ENCODE data around the gene DOP1A. TPM values are rescaled to one million over a fixed set of nuclear protein-coding genes. Genes with fewer than 3 reads are reported as not detected.
A peak's percentile ranks its signal among the peaks of the same experiment; 100 is the strongest.

The DOP1A gene
- total RNA-seq, 1 experiment from 2014 or later = 24.4 TPM

DNA sequence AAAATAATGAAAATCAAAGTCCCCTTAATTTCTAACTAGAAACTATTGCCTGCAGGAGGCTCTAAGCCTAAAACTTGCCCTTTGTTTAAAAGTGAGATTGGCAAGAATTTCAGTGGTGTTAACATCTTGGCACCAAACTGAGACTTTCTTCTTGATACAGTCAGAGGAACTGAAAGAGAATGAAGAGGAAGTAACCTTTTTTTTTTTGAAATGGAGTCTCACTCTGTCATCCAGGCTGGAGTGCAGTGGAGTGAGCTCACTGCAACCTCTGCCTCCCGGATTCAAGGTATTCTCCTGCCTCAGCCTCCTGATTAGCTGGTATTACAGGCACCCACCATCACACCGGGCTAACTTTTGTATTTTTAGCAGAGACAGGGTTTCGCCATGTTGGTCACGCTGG, 3.6 kb downstream of the DOP1A start:
- H3K4me1 Mint-ChIP-seq (ENCODE audit: low read depth, unreplicated experiment) = peaks cover 20% of the 10 kb centered on the region
- H3K27ac Mint-ChIP-seq (ENCODE audit: unreplicated experiment) = peak overlapping the region; percentile 83
- intact Hi-C loops (cut with micrococcal nuclease; ENCODE audit: unreplicated experiment) = loop anchor here (5.0 kb wide), 1 partner anchor 121 kb away; the partner anchor contains the start of genes PGM3 and RWDD2A
- TF ChIP-seq, protein P1, sequence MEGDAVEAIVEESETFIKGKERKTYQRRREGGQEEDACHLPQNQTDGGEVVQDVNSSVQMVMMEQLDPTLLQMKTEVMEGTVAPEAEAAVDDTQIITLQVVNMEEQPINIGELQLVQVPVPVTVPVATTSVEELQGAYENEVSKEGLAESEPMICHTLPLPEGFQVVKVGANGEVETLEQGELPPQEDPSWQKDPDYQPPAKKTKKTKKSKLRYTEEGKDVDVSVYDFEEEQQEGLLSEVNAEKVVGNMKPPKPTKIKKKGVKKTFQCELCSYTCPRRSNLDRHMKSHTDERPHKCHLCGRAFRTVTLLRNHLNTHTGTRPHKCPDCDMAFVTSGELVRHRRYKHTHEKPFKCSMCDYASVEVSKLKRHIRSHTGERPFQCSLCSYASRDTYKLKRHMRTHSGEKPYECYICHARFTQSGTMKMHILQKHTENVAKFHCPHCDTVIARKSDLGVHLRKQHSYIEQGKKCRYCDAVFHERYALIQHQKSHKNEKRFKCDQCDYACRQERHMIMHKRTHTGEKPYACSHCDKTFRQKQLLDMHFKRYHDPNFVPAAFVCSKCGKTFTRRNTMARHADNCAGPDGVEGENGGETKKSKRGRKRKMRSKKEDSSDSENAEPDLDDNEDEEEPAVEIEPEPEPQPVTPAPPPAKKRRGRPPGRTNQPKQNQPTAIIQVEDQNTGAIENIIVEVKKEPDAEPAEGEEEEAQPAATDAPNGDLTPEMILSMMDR (IDR thresholded peaks at IDR 0.05; ENCODE audit: unreplicated experiment) = no peak
- CTCF ChIA-PET = interaction anchor here (0.6 to 2.0 kb wide), 3 partner anchors 108 to 445 kb away, joined by 3 to 4 read pairs (median 4); no protein-coding TSS in a partner anchor
- peaks cover 16% of the 10 kb centered on the region for H3K36me3 Mint-ChIP-seq (ENCODE audit: insufficient read depth, unreplicated experiment)
- H3K4me3 Mint-ChIP-seq (ENCODE audit: low read depth, unreplicated experiment) = peak overlapping the region; percentile 52
- peaks cover 3% of the 10 kb centered on the region for H3K9me3 Mint-ChIP-seq (ENCODE audit: low read depth, unreplicated experiment)
- DNase-seq = no peak
- no peaks in the 10 kb centered on the region for H3K27me3 Mint-ChIP-seq (ENCODE audit: unreplicated experiment)
- BruUV-seq (replicated peaks) = no TSS peak

GRCh38 chr6:83071707-83072106, 4.2 kb downstream of the DOP1A start:
- CTCF ChIA-PET = interaction anchor here (2.0 kb wide), 1 partner anchor 143 kb away, joined by 4 read pairs; no protein-coding TSS in a partner anchor
- DNase-seq = no peak
- no TSS peak for BruUV-seq (replicated peaks)
- H3K4me1 Mint-ChIP-seq (ENCODE audit: low read depth, unreplicated experiment) = peaks cover 17% of the 10 kb centered on the region
- H3K27me3 Mint-ChIP-seq (ENCODE audit: unreplicated experiment) = no peaks in the 10 kb centered on the region
- peak overlapping the region; percentile 83 for H3K27ac Mint-ChIP-seq (ENCODE audit: unreplicated experiment)
- intact Hi-C loops (cut with micrococcal nuclease; ENCODE audit: unreplicated experiment) = loop anchor here (5.0 kb wide), 1 partner anchor 121 kb away; the partner anchor contains the start of genes PGM3 and RWDD2A
- H3K4me3 Mint-ChIP-seq (ENCODE audit: low read depth, unreplicated experiment) = peak overlapping the region; percentile 52
- H3K36me3 Mint-ChIP-seq (ENCODE audit: insufficient read depth, unreplicated experiment) = peaks cover 16% of the 10 kb centered on the region
- H3K9me3 Mint-ChIP-seq (ENCODE audit: low read depth, unreplicated experiment) = peaks cover 3% of the 10 kb centered on the region
- TF ChIP-seq, protein P1 (IDR thresholded peaks at IDR 0.05; ENCODE audit: unreplicated experiment) = no peak

GRCh38 chr6:83072726-83073125, 5.3 kb downstream of the DOP1A start:
- H3K27ac Mint-ChIP-seq (ENCODE audit: unreplicated experiment) = no peak overlapping the region
- no peak overlapping the region for H3K4me3 Mint-ChIP-seq (ENCODE audit: low read depth, unreplicated experiment)
- intact Hi-C loops (cut with micrococcal nuclease; ENCODE audit: unreplicated experiment) = loop anchor here (5.0 kb wide), 1 partner anchor 120 kb away; the partner anchor contains the start of genes PGM3 and RWDD2A
- TF ChIP-seq, protein P1 (IDR thresholded peaks at IDR 0.05; ENCODE audit: unreplicated experiment) = no peak
- H3K4me1 Mint-ChIP-seq (ENCODE audit: low read depth, unreplicated experiment) = peaks cover 17% of the 10 kb centered on the region
- H3K36me3 Mint-ChIP-seq (ENCODE audit: insufficient read depth, unreplicated experiment) = peaks cover 9% of the 10 kb centered on the region
- H3K27me3 Mint-ChIP-seq (ENCODE audit: unreplicated experiment) = no peaks in the 10 kb centered on the region
- no peak for DNase-seq
- H3K9me3 Mint-ChIP-seq (ENCODE audit: low read depth, unreplicated experiment) = peaks cover 3% of the 10 kb centered on the region
- no TSS peak for BruUV-seq (replicated peaks)
- CTCF ChIA-PET = interaction anchor here (2.0 kb wide), 1 partner anchor 142 kb away, joined by 4 read pairs; no protein-coding TSS in a partner anchor

- CTCF ChIA-PET = no interaction called here
- Mint-ChIP-seq H3K36me3 (ENCODE audit: insufficient read depth, unreplicated experiment) (peaks cover under 1% of the 10 kb centered on the region), H3K9me3 (ENCODE audit: low read depth, unreplicated experiment) (peaks cover 3% of the 10 kb centered on the region), H3K27ac (ENCODE audit: unreplicated experiment) (no peak overlapping the region), H3K4me3 (ENCODE audit: low read depth, unreplicated experiment) (no peak overlapping the region), H3K27me3 (ENCODE audit: unreplicated experiment) (no peaks in the 10 kb centered on the region), H3K4me1 (ENCODE audit: low read depth, unreplicated experiment) (peaks cover 17% of the 10 kb centered on the region)
- no TSS peak for BruUV-seq (replicated peaks)
- TF ChIP-seq, protein P1 (IDR thresholded peaks at IDR 0.05; ENCODE audit: unreplicated experiment) = no peak
- DNase-seq = no peak
- intact Hi-C loops (cut with micrococcal nuclease; ENCODE audit: unreplicated experiment) = loop anchor here (5.0 kb wide), 1 partner anchor 119 kb away; the partner anchor contains the start of genes PGM3 and RWDD2A
Observed at GRCh38 chr6:83073615-83074014, 6.1 kb downstream of the DOP1A start.
